Activated CD8-positive, alpha-beta memory T cell treated with anti-CD3 and anti-CD28 coated beads, Interleukin-2, amount 50 U/mL, for 4 hours (primary cell): ENCODE measurements around the gene DUOX1.
"Not testable (repeated sequence)": the region's sequence is repeated elsewhere in the genome, so short reads cannot be mapped to it uniquely, and the experiment has no call there.

Source experiments
- DNase-seq: peaks from one replicate; pipeline ENCODE4 v3.0.0-alpha.2; 2020

The DUOX1 gene

GRCh38 chr15:45121706-45122417 is 7.9 kb upstream of the DUOX1 start:
- no peak for DNase-seq

GRCh38 chr15:45122719-45123118 is 7.1 kb upstream of the DUOX1 start:
- no peak for DNase-seq

GRCh38 chr15:45123397-45123796 is 6.4 kb upstream of the DUOX1 start:
- DNase-seq, result no peak

GRCh38 chr15:45126535-45127158 is 3.1 kb upstream of the DUOX1 start:
- DNase-seq, result peak; percentile 47

- DNase-seq, result no peak
These were observed 689 bp upstream of the DUOX1 start for GRCh38 chr15:45128971-45129639.

GRCh38 chr15:45130291-45131000 is 652 bp downstream of the DUOX1 start:
- DNase-seq, result no peak

- no peak for DNase-seq
These were observed 1.7 kb downstream of the DUOX1 start for GRCh38 chr15:45131510-45131909.

GRCh38 chr15:45132844-45133560 is 3.2 kb downstream of the DUOX1 start:
- no peak for DNase-seq

GRCh38 chr15:45133561-45133920 is 3.7 kb downstream of the DUOX1 start:
- DNase-seq, result no peak

GRCh38 chr15:45134046-45134445 is 4.3 kb downstream of the DUOX1 start:
- DNase-seq, result no peak

- no peak for DNase-seq
These were observed 5.1 kb downstream of the DUOX1 start for GRCh38 chr15:45134682-45135604.

GRCh38 chr15:45135705-45136377 is 6.0 kb downstream of the DUOX1 start:
- DNase-seq, result not testable (repeated sequence)

GRCh38 chr15:45136378-45136764 is 6.6 kb downstream of the DUOX1 start:
- DNase-seq, result no peak

- no peak for DNase-seq
These were observed 7.9 kb downstream of the DUOX1 start for GRCh38 chr15:45137703-45138102.

GRCh38 chr15:45138814-45139765 is 9.3 kb downstream of the DUOX1 start:
- DNase-seq, result no peak

- DNase-seq, result no peak
These were observed 10.0 kb downstream of the DUOX1 start for GRCh38 chr15:45139770-45140169.

- no peak for DNase-seq
These were observed 10.9 kb downstream of the DUOX1 start for GRCh38 chr15:45140557-45141250.

GRCh38 chr15:45141386-45141785 is 11.6 kb downstream of the DUOX1 start:
- no peak for DNase-seq

- DNase-seq, result no peak
These were observed 13.3 kb downstream of the DUOX1 start for GRCh38 chr15:45143056-45143455.
